GM23248 (cell line): ENCODE data around the gene LARP6.

Experiments used
- EZH2 ChIP-seq: fragments of 200-600 bp; sonication (generic); IDR thresholded peaks from 2 replicates; pipeline ENCODE4 v1.6.1; 2018; ENCODE audit warnings: antibody characterized with exemption, mild to moderate bottlenecking; ENCODE audit not compliant: insufficient read depth, poor library complexity, severe bottlenecking
- EZH2phosphoT487 ChIP-seq: fragments of 200-600 bp; sonication (generic); IDR thresholded peaks from 2 replicates; pipeline ENCODE4 v1.6.1; 2018; ENCODE audit warnings: antibody characterized with exemption, moderate library complexity, mild to moderate bottlenecking, low read depth; ENCODE audit not compliant: insufficient read depth

DNA sequence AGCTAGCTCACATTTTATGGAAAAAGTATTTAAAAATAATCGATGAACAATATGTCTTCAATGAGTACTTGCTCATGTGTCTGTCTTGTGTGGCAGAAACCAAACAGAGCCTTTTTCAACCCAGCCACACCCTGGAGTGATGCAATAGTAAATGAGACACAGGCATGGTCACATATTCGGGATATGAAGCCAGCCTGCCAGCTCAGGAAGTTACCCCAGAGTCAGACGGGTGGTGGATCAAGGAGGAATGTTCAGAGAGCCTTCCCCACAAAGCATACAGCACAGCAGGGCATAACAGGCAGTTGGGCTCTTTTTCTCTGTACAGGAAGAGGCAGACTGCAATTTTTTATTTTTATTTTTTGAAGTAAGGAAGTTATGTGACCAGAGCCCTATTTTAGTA is 27.3 kb downstream of the LARP6 start:
- TF ChIP-seq EZH2phosphoT487: no peak
- no peak for TF ChIP-seq EZH2
